GM21515 (cell line): ENCODE results near the gene AFDN.

Experiments used
- ATAC-seq: cut with Tn5 transposase; IDR thresholded peaks from one replicate; pipeline ENCODE4 v1.9.1; 2021; ENCODE audit not compliant: unreplicated experiment

The AFDN gene

DNA sequence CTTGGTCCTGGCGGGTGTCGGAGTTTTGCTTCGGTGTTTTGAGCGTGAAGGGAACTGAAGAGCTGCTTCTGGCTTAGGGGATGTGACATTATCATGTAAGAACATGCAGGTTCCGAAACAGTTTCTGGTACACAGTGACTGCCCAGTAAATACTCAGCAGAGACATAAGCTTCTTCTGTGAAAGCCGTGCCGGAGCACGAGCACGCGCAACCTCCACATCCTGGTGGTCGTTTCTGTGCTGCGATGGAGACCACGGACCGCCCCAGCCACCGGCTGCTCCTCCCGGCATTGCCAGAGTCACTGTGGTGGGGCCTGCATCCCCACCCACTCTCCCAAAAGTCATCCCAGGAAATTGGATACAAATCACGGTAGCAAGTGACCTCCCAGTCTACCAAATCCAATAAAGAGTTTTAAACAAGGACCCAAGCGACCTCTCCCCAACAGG lies 189.5 kb downstream of the AFDN start:
- no peak for ATAC-seq

DNA sequence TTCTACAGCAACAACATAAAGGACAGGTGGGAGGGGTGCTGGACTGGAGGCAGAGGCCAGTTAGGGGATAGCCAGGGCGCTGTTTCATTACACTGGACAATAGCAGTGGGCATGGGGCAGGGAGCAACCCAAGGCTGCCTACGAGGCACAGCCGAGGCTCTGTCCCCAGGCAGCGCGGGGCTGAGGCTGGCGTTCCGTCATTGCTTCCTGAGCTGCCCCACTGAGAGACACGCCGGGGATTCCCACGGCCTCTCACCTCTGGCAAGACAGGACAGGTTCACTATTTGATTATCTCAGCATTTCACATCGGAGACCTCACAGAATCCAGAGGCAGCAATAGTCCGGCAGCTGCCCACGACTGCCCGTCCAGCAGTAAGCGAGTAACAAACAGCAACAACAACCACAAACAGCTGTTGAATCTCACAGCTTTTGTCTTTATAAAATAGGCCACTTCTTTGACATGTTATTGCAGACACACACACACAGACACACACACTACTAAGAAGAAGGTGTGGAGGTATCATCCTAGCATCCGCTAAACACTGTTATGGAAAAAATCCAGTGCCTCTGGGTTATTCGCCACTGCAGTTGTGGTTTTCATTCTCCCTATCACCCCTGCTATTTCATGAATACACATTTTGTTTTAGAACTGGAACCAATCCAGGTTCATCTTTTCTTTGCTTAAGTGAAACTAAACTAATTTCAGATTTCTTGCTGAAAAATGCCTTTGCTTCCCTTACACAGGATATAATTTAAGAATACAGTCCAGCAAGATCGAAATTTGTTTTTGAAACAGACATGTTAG lies 190.2 kb downstream of the AFDN start:
- ATAC-seq: no peak

DNA sequence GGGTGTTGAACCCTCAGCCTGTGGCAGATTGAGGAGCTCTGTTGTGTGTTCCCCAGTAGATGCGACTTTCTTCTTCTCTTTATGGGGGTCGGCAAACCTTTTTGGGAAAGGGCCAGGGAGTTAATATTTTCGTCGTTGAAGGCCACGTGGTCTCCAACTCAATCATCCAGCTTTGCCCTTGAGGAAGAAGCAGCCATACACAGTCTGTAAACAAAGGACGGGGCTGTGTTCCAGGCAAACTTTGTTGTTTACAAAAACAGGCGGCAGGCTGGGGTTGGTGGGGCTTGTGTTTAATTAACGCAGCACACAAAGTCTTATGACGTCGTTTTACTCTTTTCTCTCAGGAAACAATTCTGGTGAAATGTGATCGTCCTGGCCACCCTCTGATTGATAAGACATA lies 190.9 kb downstream of the AFDN start:
- no peak for ATAC-seq

DNA sequence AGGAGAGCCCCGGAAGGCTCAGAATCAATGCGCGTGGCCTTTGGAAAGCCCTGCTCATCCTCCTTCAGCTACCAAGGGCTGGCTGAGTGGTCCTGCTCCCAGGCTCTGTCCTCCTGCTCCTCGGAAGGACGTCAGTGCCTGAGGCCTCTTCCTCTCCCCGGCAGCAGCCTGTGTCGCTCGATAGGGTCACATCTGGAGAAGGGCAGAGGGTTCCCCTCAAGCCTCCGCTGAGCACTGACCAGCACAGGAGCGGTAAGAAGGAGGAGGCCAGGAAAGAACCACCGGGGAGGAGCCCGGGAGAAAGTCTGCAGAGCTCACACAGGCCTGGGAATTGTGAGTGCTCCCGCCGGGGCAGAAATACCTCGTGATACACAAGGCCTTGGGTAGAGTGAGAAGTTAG lies 192.0 kb downstream of the AFDN start:
- ATAC-seq: no peak

DNA sequence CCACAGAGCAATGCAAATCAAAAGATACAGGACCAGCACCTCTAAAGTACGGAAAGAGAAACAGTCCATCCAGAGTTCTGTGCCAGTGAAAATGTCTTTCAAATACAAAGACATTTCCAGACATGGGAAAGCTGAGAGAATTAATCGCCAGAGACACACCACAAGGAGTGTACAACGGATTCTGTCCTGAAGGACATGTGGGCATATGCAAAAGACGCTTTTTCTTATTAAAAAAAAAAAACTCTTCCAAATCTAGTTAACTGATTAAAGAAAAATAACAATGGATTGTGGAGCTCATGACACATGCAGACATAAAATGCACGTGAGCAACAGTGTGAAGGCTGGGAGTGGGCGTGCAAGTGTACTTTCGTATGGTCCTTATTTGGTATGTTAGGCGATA lies 193.5 kb downstream of the AFDN start:
- no peak for ATAC-seq

DNA sequence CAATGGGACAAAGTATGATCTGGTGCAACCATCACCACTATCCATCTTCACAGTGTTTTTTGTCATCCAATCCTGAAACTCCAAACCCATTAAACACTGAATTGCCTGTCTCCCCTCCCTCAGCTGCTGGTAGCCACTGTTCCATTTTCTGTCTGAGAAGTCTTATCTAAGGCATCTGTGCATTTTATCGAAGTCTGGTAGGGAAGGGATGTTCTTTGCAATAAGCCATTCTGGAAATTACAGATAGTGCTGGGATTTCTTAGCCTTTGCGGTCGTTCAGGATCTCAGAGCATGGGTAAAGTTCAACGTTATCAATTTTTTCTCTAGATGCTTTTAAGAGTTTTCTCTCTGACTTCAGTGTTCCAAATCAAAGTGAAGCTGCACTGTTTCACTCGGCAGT lies 194.9 kb downstream of the AFDN start:
- ATAC-seq: no peak
